GM12878 (cell line): ENCODE results near the gene SOX12. TPM values are rescaled to one million over a fixed set of nuclear protein-coding genes. Genes with fewer than 3 reads are reported as not detected.

Experiments used
- ATAC-seq: fragments of 200-7000 bp; cut with Tn5 transposase; 3 replicates; pipeline ENCODE4 v1.9.1; 2020; ENCODE audit warnings: mild to moderate bottlenecking, moderate library complexity
- BruUV-seq: library from RNA; stranded (reverse); fragments of 400-500 nt; replicated peaks from 2 replicates; lab custom pipeline; 2021; lab: Mats Ljungman, UMichigan
- CTCF ChIA-PET: fragments of 300-600 bp; sonication (Branson Sonifier 250); formaldehyde crosslinking; extraction: SDS; loops from one replicate; lab custom pipeline; 2021; ENCODE audit warnings: inconsistent platforms; lab: Yijun Ruan, JAX
- POLR2A ChIA-PET: fragments of 350-600 bp; formaldehyde crosslinking; extraction: SDS; loops from one replicate; lab custom pipeline; 2021; ENCODE audit warnings: inconsistent platforms; lab: Charles Lee
- RAD21 ChIA-PET: fragments of 300-600 bp; sonication (Branson Sonifier 250); formaldehyde crosslinking; loops from one replicate; lab custom pipeline; 2023; ENCODE audit warnings: antibody characterized with exemption; ENCODE audit not compliant: unreplicated experiment; lab: Charles Lee
- SMC1A ChIA-PET: fragments of 300-600 bp; sonication (Branson Sonifier 250); formaldehyde crosslinking; loops from one replicate; lab custom pipeline; 2023; ENCODE audit not compliant: unreplicated experiment, uncharacterized antibody; lab: Charles Lee
- DNase-seq: peaks from one replicate; pipeline ENCODE4 v3.0.0-alpha.2; 2011; ENCODE audit warnings: low read depth, low spot score
- FAIRE-seq: peaks from 3 replicates; lab custom pipeline; 2011; peaks lifted over from hg19 to GRCh38; lab: Jason Lieb, UNC
- H2AFZ ChIP-seq: 2 replicates; pipeline ENCODE4 v1.6.0; 2011; ENCODE audit warnings: low read depth, low read length, control low read depth; ENCODE audit not compliant: control insufficient read depth
- H3K27ac ChIP-seq: 2 replicates; pipeline ENCODE4 v1.5.1; 2011; ENCODE audit warnings: control low read depth; ENCODE audit not compliant: control insufficient read depth, insufficient read depth
- H3K27me3 ChIP-seq, 2 experiments: replicated peaks in 1 of 2; 2 replicates each; pipeline versions ENCODE4 v1.6.0 to v1.6.1; 2011; ENCODE audit warnings: low read length in 1 of 2; ENCODE audit not compliant: control insufficient read depth in 2 of 2, insufficient read depth in 2 of 2
- H3K36me3 ChIP-seq, 2 experiments: 2 replicates each; pipeline ENCODE4 v1.5.1; 2011; ENCODE audit warnings: low read length in 1 of 2; ENCODE audit not compliant: control insufficient read depth in 2 of 2, insufficient read depth in 2 of 2
- H3K4me1 ChIP-seq: 2 replicates; pipeline ENCODE4 v1.6.1; 2011; ENCODE audit warnings: mild to moderate bottlenecking, low read length, moderate library complexity, mixed read lengths; ENCODE audit not compliant: control insufficient read depth, insufficient read depth
- H3K4me2 ChIP-seq: 2 replicates; pipeline ENCODE4 v1.6.0; 2011; ENCODE audit warnings: control low read depth; ENCODE audit not compliant: control insufficient read depth, insufficient read depth
- H3K4me3 ChIP-seq: fragments of 200-600 bp; sonication (generic); 2 replicates; pipeline ENCODE4 v1.5.1; 2016
- H3K79me2 ChIP-seq: 2 replicates; pipeline ENCODE4 v1.6.0; 2011; ENCODE audit warnings: low read length; ENCODE audit not compliant: control insufficient read depth, insufficient read depth
- H3K9ac ChIP-seq: 2 replicates; pipeline ENCODE4 v1.8.0; 2011; ENCODE audit warnings: low read length, control low read depth, mixed read lengths; ENCODE audit not compliant: control insufficient read depth, insufficient read depth
- H3K9me3 ChIP-seq: replicated peaks from 3 replicates; pipeline ENCODE4 v1.5.1; 2011; ENCODE audit warnings: mild to moderate bottlenecking, low read length; ENCODE audit not compliant: control insufficient read depth, insufficient read depth
- H4K20me1 ChIP-seq: 2 replicates; pipeline ENCODE4 v1.6.0; 2011; ENCODE audit not compliant: control insufficient read depth, insufficient read depth
- BRCA1 ChIP-seq: IDR thresholded peaks from 2 replicates; pipeline ENCODE4 v1.6.1; 2011; ENCODE audit warnings: low read depth, low read length, improper control_type of control experiment
- FOXK2 ChIP-seq: fragments of 450-650 bp; IDR thresholded peaks from 2 replicates; pipeline ENCODE4 v1.6.1; 2017; ENCODE audit warnings: mild to moderate bottlenecking, moderate library complexity
- RCOR1 ChIP-seq: conservative IDR thresholded peaks from 2 replicates; pipeline ENCODE4 v1.6.1; 2012; ENCODE audit warnings: low read depth, low read length, improper control_type of control experiment
- WGBS: methylation state at CpG from one replicate; pipeline ENCODE4 v1.1.6; 2016; ENCODE audit warnings: low lambda C conversion rate; ENCODE audit not compliant: insufficient replicate concordance, insufficient coverage; ENCODE audit errors: missing lambda C conversion rate; 5-methylcytosine and 5-hydroxymethylcytosine counted together
- in situ Hi-C: fragments of 300-500 bp; cut with MboI; formaldehyde crosslinking; loops from 9 replicates; pipeline ENCODE4 v1.14.3; 2018; ENCODE audit warnings: mixed read lengths
- intact Hi-C: fragments of 100-400 bp; cut with micrococcal nuclease; formaldehyde crosslinking; loops from one replicate; pipeline ENCODE4 v1.14.2; 2022; ENCODE audit not compliant: unreplicated experiment
- polyA plus RNA-seq, 11 experiments: library from polyadenylated mRNA; depleted of rRNA in 4 of 11; unstranded in 6 of 11; stranded (reverse) in 5 of 11; fragments of >200 nt; fragmentation: Nextera tagmentation in 4 of 11; fragmentation: Illumina TruSeq in 1 of 11; extraction: Ambion mirVana in 4 of 11; extraction: Trizol in 1 of 11; gene quantifications; 1 replicate in 1 of 11; 2 replicates in 10 of 11; pipeline versions ENCODE4 v1.2.1 to v1.2.3, GENCODE V29; 2011 to 2016; ENCODE audit warnings: inconsistent platforms in 2 of 11, missing spikeins in 2 of 11, low read depth in 1 of 11
- total RNA-seq, 4 experiments: library from RNA; depleted of rRNA in 3 of 4; stranded (reverse); fragments of >200 nt in 3 of 4; fragmentation: Illumina TruSeq in 1 of 4; extraction: Trizol in 1 of 4; gene quantifications; 2 replicates each; pipeline versions ENCODE4 v1.2.1 to v1.2.3, GENCODE V29; 2013 to 2021
- TF ChIP-seq, protein P1 (sequence below): IDR thresholded peaks from 2 replicates; pipeline ENCODE4 v1.6.1; 2011; ENCODE audit warnings: mild to moderate bottlenecking, low read depth, low read length, moderate library complexity; ENCODE audit not compliant: insufficient replicate concordance

Gene SOX12
- total and polyA plus RNA-seq, 10 of the 15 experiments (the other 5 are each of a cell fraction or from before 2014, with no cell fraction given), result 0.50 to 17.9 (median 1.4) TPM

DNA sequence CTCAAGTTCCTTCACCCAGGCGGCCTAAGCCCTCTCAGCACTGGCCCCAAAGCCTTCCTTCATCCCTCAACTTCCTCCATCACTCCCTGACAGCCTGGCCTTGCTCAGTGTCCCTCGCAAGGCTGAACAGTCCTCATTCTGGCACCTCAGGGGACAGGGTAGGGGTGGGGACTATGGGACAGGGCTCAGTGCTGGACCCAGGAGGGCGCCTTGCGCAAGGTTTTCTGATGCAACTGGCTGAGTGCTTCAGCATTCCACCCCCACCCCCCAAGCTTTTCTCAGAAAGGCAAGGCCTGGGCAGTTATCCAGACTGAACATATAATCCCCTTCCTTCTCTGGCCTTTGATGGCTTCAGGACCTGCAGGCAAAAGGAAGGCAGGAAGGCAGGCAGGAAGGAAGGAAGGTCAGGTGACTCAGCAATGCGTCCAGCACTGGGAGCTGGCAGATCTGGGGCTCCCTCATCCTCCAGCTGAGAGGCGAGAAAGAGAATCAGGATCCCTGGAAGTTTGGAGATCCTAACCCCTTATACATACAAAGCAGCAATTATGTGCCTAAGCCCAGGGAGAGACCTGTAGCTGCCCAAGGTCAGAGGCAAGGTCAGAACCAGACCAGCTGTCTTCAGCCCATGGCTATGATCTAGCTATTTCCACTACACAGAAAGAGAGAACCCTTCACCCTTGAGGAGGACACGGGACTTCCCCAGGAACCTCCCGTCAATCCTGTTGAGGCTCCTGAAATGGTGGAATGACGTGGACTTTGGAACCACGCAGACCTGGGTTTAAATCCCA is 46.6 kb downstream of the SOX12 start:
- no peak for FAIRE-seq

More for the DNA sequence above, 46.6 kb downstream of the SOX12 start:
- ChIA-PET SMC1A (interaction anchor here (0.7 to 1.2 kb wide), 2 partner anchors 17 to 86 kb away, joined by 3 read pairs; no protein-coding TSS in a partner anchor), RAD21 (interaction anchor here (0.5 kb wide), 1 partner anchor 20 kb away, joined by 3 read pairs; no protein-coding TSS in a partner anchor), CTCF (interaction anchor here (0.8 to 2.2 kb wide), 4 partner anchors 8 to 66 kb away, joined by 3 to 6 read pairs (median 4); no protein-coding TSS in a partner anchor), POLR2A (interaction anchor here (1.0 kb wide), 2 partner anchors 8 to 13 kb away, joined by 3 read pairs; no protein-coding TSS in a partner anchor)
- no peaks in the 10 kb centered on the region for H3K27me3 ChIP-seq
- no peak overlapping the region for H3K4me2 ChIP-seq
- no peaks in the 10 kb centered on the region for H3K9me3 ChIP-seq
- no TSS peak for BruUV-seq
- peaks cover 7% of the 10 kb centered on the region for H3K4me1 ChIP-seq
- no peak overlapping the region for H3K27ac ChIP-seq
- in situ Hi-C loops (no loop called here), intact Hi-C loops (no loop called here)
- TF ChIP-seq, protein P1, sequence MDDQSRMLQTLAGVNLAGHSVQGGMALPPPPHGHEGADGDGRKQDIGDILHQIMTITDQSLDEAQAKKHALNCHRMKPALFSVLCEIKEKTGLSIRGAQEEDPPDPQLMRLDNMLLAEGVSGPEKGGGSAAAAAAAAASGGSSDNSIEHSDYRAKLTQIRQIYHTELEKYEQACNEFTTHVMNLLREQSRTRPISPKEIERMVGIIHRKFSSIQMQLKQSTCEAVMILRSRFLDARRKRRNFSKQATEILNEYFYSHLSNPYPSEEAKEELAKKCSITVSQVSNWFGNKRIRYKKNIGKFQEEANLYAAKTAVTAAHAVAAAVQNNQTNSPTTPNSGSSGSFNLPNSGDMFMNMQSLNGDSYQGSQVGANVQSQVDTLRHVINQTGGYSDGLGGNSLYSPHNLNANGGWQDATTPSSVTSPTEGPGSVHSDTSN, result no peak
- TF ChIP-seq BRCA1, result no peak
- no peak for TF ChIP-seq FOXK2
- no peak for TF ChIP-seq RCOR1
- no peaks in the 10 kb centered on the region for H3K79me2 ChIP-seq
- DNase-seq, result no peak
- no peaks in the 10 kb centered on the region for H4K20me1 ChIP-seq
- no peak for ATAC-seq
- WGBS, result 82% methylated on average over 10 of the region's 10 CpGs
- H3K4me3 ChIP-seq, result no peak overlapping the region
- H2AFZ ChIP-seq, result no peak overlapping the region
- no peak overlapping the region for H3K9ac ChIP-seq
- no peaks in the 10 kb centered on the region for H3K36me3 ChIP-seq
